OCI-LY7 (cell line): ENCODE data around the gene GPC2. TPM values are rescaled to one million over a fixed set of nuclear protein-coding genes. Genes with fewer than 3 reads are reported as not detected.
"Not testable (repeated sequence)": the region's sequence is repeated elsewhere in the genome, so short reads cannot be mapped to it uniquely, and the experiment has no call there.

Experiments
- BruUV-seq: library from RNA; stranded (reverse); fragments of 400-500 nt; replicated peaks from 2 replicates; lab custom pipeline; 2021; lab: Mats Ljungman, UMichigan
- CTCF ChIA-PET: fragments of 300-600 bp; sonication (Branson Sonifier 250); formaldehyde crosslinking; loops from one replicate; lab custom pipeline; 2022; ENCODE audit warnings: antibody characterized with exemption; ENCODE audit not compliant: unreplicated experiment; lab: Charles Lee
- POLR2A ChIA-PET: fragments of 300-600 bp; sonication (Branson Sonifier 250); formaldehyde crosslinking; loops from one replicate; lab custom pipeline; 2022; ENCODE audit warnings: antibody characterized with exemption; lab: Charles Lee
- DNase-seq: peaks from one replicate; pipeline ENCODE4 v3.0.0-alpha.2; 2015; ENCODE audit warnings: low spot score
- H2AFZ ChIP-seq: fragments of 200-600 bp; sonication (generic), shearing (Covaris generic); 2 replicates; pipeline ENCODE4 v1.6.1; 2014; ENCODE audit warnings: mild to moderate bottlenecking, antibody characterized with exemption, low read length, moderate library complexity
- H3K27ac ChIP-seq: fragments of 200-600 bp; sonication (generic); 2 replicates; pipeline ENCODE4 v1.5.1; 2014; ENCODE audit warnings: mixed run types, low read depth, mild to moderate bottlenecking, moderate library complexity, low read length, inconsistent platforms; ENCODE audit not compliant: poor library complexity, severe bottlenecking
- H3K36me3 ChIP-seq: fragments of 200-600 bp; sonication (generic); 2 replicates; pipeline ENCODE4 v1.6.1; 2014; ENCODE audit warnings: mild to moderate bottlenecking, antibody characterized with exemption, low read length, moderate library complexity, mixed read lengths; ENCODE audit not compliant: insufficient read depth
- H3K4me1 ChIP-seq: fragments of 200-600 bp; sonication (generic); 2 replicates; pipeline ENCODE4 v1.5.1; 2014; ENCODE audit warnings: mild to moderate bottlenecking, low read length; ENCODE audit not compliant: insufficient read depth, poor library complexity, severe bottlenecking
- H3K4me2 ChIP-seq: fragments of 200-600 bp; sonication (generic); 2 replicates; pipeline ENCODE4 v1.6.1; 2014; ENCODE audit warnings: mild to moderate bottlenecking, low read length
- H3K4me3 ChIP-seq: fragments of 200-600 bp; sonication (generic); 2 replicates; pipeline ENCODE4 v1.5.1; 2014; ENCODE audit warnings: mild to moderate bottlenecking, low read depth, low read length; ENCODE audit not compliant: poor library complexity, severe bottlenecking
- H3K79me2 ChIP-seq: fragments of 200-600 bp; sonication (generic); 2 replicates; pipeline ENCODE4 v1.6.1; 2016; ENCODE audit warnings: low read depth, mild to moderate bottlenecking, low read length, moderate library complexity, mixed read lengths; ENCODE audit not compliant: insufficient read depth
- H3K9me2 ChIP-seq: fragments of 200-600 bp; sonication (generic); 2 replicates; pipeline ENCODE4 v1.6.1; 2016; ENCODE audit warnings: mild to moderate bottlenecking, low read length, mixed read lengths; ENCODE audit not compliant: insufficient read depth
- H3K9me3 ChIP-seq: fragments of 200-600 bp; sonication (generic); 2 replicates; pipeline ENCODE4 v1.6.1; 2014; ENCODE audit warnings: mild to moderate bottlenecking, mixed run types, low read length, mixed read lengths
- H4K20me1 ChIP-seq: fragments of 200-600 bp; sonication (generic); 2 replicates; pipeline ENCODE4 v1.6.1; 2014; ENCODE audit warnings: mild to moderate bottlenecking, antibody characterized with exemption, low read length, moderate library complexity, mixed read lengths; ENCODE audit not compliant: insufficient read depth
- EZH2phosphoT487 ChIP-seq: fragments of 200-600 bp; sonication (generic); IDR thresholded peaks from 2 replicates; pipeline ENCODE4 v1.6.1; 2018; ENCODE audit warnings: low read depth, borderline replicate concordance, mild to moderate bottlenecking, mixed run types, antibody characterized with exemption, low read length, moderate library complexity, mixed read lengths
- intact Hi-C: fragments of 100-400 bp; cut with micrococcal nuclease; formaldehyde crosslinking; loops from one replicate; pipeline ENCODE4 v1.10.0; 2022; ENCODE audit not compliant: unreplicated experiment
- total RNA-seq, 2 experiments: library from RNA; depleted of rRNA in 1 of 2; stranded (reverse); fragments of >200 nt in 1 of 2; shearing (Covaris generic) in 1 of 2; gene quantifications; 2 replicates each; pipeline ENCODE4 v1.2.3, GENCODE V29; 2014 to 2022
- TF ChIP-seq, protein P1 (sequence below): fragments of 200-600 bp; sonication (generic); conservative IDR thresholded peaks from 2 replicates; pipeline ENCODE4 v1.5.1; 2014; ENCODE audit warnings: mild to moderate bottlenecking, antibody characterized with exemption, low read length, moderate library complexity, mixed read lengths

GPC2 gene
- total RNA-seq, 2 experiments from 2014 or later, result 20.2 to 23.2 TPM

DNA sequence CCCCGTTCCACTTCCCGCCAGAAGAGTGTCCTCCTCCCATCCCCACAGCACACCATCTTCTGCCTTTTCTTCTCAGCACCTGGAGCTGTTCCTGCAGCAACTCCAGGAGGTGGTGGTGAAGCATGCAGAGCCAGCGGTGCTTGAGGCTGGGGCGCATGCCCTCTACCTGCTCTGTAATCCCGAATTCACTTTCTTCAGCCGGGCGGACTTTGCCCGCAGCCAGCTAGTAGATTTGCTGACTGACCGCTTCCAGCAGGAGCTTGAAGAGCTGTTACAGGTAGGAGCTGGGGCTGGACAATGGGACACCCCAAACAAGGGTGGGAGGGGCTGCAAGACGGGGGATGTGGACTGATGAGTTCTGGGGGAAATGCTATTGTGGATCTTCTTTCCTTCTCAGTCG is 23.5 kb upstream of the GPC2 start:
- peak overlapping the region; percentile 44 for H3K4me3 ChIP-seq
- ChIA-PET POLR2A (interaction anchor here (1.1 to 3.7 kb wide), 5 partner anchors 8 to 23 kb away, joined by 3 to 25 read pairs (median 7); partner anchors contain the start of genes GPC2 and STAG3), CTCF (no interaction called here)
- BruUV-seq, result no TSS peak
- no peaks in the 10 kb centered on the region for H3K9me2 ChIP-seq
- DNase-seq, result no peak
- peak overlapping the region; percentile 73 for H3K4me2 ChIP-seq
- peaks cover 89% of the 10 kb centered on the region for H3K4me1 ChIP-seq
- H4K20me1 ChIP-seq, result no peaks in the 10 kb centered on the region
- intact Hi-C loops, result no loop called here
- peaks cover 29% of the 10 kb centered on the region; the same call in 1 of the 2 replicates for H3K36me3 ChIP-seq
- TF ChIP-seq, protein P1, sequence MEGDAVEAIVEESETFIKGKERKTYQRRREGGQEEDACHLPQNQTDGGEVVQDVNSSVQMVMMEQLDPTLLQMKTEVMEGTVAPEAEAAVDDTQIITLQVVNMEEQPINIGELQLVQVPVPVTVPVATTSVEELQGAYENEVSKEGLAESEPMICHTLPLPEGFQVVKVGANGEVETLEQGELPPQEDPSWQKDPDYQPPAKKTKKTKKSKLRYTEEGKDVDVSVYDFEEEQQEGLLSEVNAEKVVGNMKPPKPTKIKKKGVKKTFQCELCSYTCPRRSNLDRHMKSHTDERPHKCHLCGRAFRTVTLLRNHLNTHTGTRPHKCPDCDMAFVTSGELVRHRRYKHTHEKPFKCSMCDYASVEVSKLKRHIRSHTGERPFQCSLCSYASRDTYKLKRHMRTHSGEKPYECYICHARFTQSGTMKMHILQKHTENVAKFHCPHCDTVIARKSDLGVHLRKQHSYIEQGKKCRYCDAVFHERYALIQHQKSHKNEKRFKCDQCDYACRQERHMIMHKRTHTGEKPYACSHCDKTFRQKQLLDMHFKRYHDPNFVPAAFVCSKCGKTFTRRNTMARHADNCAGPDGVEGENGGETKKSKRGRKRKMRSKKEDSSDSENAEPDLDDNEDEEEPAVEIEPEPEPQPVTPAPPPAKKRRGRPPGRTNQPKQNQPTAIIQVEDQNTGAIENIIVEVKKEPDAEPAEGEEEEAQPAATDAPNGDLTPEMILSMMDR, result no peak
- TF ChIP-seq EZH2phosphoT487, result no peak
- peak overlapping the region; percentile 59 for H3K27ac ChIP-seq
- no peak overlapping the region for H2AFZ ChIP-seq
- no peaks in the 10 kb centered on the region for H3K79me2 ChIP-seq
- no peaks in the 10 kb centered on the region for H3K9me3 ChIP-seq

DNA sequence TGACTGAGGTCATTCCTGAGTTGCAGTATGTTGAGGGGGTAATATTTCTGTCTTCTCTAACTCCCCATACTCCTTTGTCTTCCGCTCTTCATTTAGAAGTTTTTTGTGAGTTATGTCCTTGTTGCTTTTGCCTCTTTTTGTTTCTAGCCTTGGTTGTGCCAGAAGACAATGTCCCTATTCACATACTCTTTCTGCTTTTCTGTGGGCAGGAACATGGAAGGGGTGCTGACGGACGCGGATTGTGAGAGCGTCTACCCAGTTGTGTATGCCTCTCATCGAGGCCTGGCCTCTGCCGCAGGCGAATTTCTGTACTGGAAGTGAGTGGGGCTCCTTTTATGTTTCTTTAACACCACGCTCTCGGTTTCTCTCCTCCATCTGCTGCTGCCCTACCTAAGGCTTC is 21.1 kb upstream of the GPC2 start:
- H3K36me3 ChIP-seq, result peaks cover 21% of the 10 kb centered on the region; the same call in 1 of the 2 replicates
- H3K27ac ChIP-seq, result no peak overlapping the region
- H3K9me3 ChIP-seq, result no peaks in the 10 kb centered on the region
- no peaks in the 10 kb centered on the region for H3K79me2 ChIP-seq
- H3K4me2 ChIP-seq, result no peak overlapping the region
- no peaks in the 10 kb centered on the region for H4K20me1 ChIP-seq
- H3K9me2 ChIP-seq, result no peaks in the 10 kb centered on the region
- H3K4me1 ChIP-seq, result peaks cover 95% of the 10 kb centered on the region
- POLR2A ChIA-PET, result interaction anchor here (2.5 kb wide), 1 partner anchor 13 kb away, joined by 9 read pairs; no protein-coding TSS in a partner anchor
- H2AFZ ChIP-seq, result no peak overlapping the region
- BruUV-seq, result no TSS peak
- DNase-seq, result no peak
- intact Hi-C loops, result no loop called here
- CTCF ChIA-PET, result no interaction called here
- no peak overlapping the region for H3K4me3 ChIP-seq
- TF ChIP-seq, protein P1, result no peak
- no peak for TF ChIP-seq EZH2phosphoT487

DNA sequence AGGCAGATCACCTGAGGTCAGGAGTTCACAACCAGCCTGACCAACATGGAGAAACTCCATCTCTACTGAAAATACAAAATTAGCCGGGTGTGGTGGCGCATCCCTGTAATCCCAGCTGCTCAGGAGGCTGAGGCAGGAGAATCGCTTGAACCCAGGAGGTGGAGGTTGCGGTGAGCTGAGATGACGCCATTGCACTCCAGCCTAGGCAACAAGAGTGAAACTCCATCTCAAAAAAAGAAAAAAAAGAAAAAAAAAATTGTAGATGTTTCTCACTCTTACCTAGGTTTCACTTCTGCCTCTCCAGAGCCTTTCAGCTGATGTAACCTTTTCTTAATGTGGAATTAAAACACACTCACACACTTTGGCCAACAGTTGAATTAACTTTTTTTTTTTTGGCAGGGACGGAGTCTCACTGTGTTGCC is 18.7 kb upstream of the GPC2 start:
- CTCF ChIA-PET, H3K79me2 ChIP-seq, H3K36me3 ChIP-seq, H3K9me2 ChIP-seq, intact Hi-C loops, BruUV-seq, H3K9me3 ChIP-seq, H4K20me1 ChIP-seq: not testable (repeated sequence)
- Histone ChIP-seq H3K4me1 (peaks cover 95% of the 10 kb centered on the region), H3K4me3 (peak overlapping the region; percentile 11), H2AFZ (peak overlapping the region; percentile 61; the same call in 1 of the 2 replicates), H3K27ac (peak overlapping the region; percentile 95), H3K4me2 (peak overlapping the region; percentile 52)
- DNase-seq, result peak; percentile 87
- POLR2A ChIA-PET, result interaction anchor here (1.3 to 4.4 kb wide), 6 partner anchors 9 to 75 kb away, joined by 3 to 37 read pairs (median 8); no protein-coding TSS in a partner anchor
